Panc1 (cell line): ENCODE measurements around the gene CLIC1.

Experiments
- CTCF ChIP-seq: fragments of 450-650 bp; IDR thresholded peaks from 2 replicates; pipeline ENCODE4 v1.5.1; 2017; ENCODE audit warnings: mild to moderate bottlenecking
- POLR2AphosphoS5 ChIP-seq: IDR thresholded peaks from 2 replicates; pipeline ENCODE4 v1.6.1; 2012; ENCODE audit warnings: mild to moderate bottlenecking, low read depth, low read length, moderate library complexity
- TCF7L2 ChIP-seq: IDR thresholded peaks from 2 replicates; pipeline ENCODE4 v1.6.1; 2011; ENCODE audit warnings: mild to moderate bottlenecking, low read depth, low read length, inconsistent platforms

- TF ChIP-seq CTCF (no peak), POLR2AphosphoS5 (no peak), TCF7L2 (no peak)
Observed at GRCh38 chr6:31717499-31718222, 18.7 kb downstream of the CLIC1 start.
